GM12873 (cell line): ENCODE data around the gene TJP3.

Source experiments
- CTCF ChIP-seq: IDR thresholded peaks from 2 replicates; pipeline ENCODE4 v1.5.1; 2012; ENCODE audit warnings: low read depth, mild to moderate bottlenecking, moderate library complexity, low read length, control low read depth; ENCODE audit not compliant: insufficient read depth; ENCODE audit errors: missing control alignments

TJP3 gene

GRCh38 chr19:3695124-3695733 is 13.0 kb upstream of the TJP3 start:
- no peak for TF ChIP-seq CTCF

- no peak for TF ChIP-seq CTCF
These were observed 12.1 kb upstream of the TJP3 start for GRCh38 chr19:3695986-3696659.

- no peak for TF ChIP-seq CTCF
These were observed 11.6 kb upstream of the TJP3 start for GRCh38 chr19:3696660-3696995.

GRCh38 chr19:3697094-3697493 is 11.1 kb upstream of the TJP3 start:
- no peak for TF ChIP-seq CTCF

- TF ChIP-seq CTCF, result no peak
These were observed 10.4 kb upstream of the TJP3 start for GRCh38 chr19:3697671-3698385.

GRCh38 chr19:3698386-3698950 is 9.7 kb upstream of the TJP3 start:
- no peak for TF ChIP-seq CTCF
